Neural cell (in vitro differentiated cells): ENCODE measurements around the gene PNCK. TPM values are rescaled to one million over a fixed set of nuclear protein-coding genes. Genes with fewer than 3 reads are reported as not detected.

Experiments
- H2AFZ ChIP-seq: fragments of 200-600, 300-800 bp; sonication (generic), shearing (Covaris generic); 2 replicates; pipeline ENCODE4 v1.6.0; 2014; ENCODE audit warnings: low read depth, mild to moderate bottlenecking, antibody characterized with exemption, low read length, moderate library complexity
- H3F3A ChIP-seq: fragments of 200-600 bp; shearing (Covaris generic); 2 replicates; pipeline ENCODE4 v1.6.1; 2016; ENCODE audit warnings: mild to moderate bottlenecking, moderate library complexity, mixed read lengths, antibody characterized with exemption, low read length; ENCODE audit not compliant: insufficient read depth, poor library complexity, severe bottlenecking
- H3K27ac ChIP-seq: fragments of 200-600, 300-800 bp; sonication (generic), shearing (Covaris generic); 2 replicates; pipeline ENCODE4 v1.5.1; 2014; ENCODE audit warnings: mild to moderate bottlenecking, low read length, moderate library complexity
- H3K27me3 ChIP-seq: fragments of 300-800, 200-600 bp; sonication (generic), shearing (Covaris generic); 2 replicates; pipeline ENCODE4 v1.6.0; 2014; ENCODE audit warnings: mild to moderate bottlenecking, low read depth, low read length, moderate library complexity; ENCODE audit not compliant: insufficient read depth
- H3K36me3 ChIP-seq: fragments of 300-800, 200-600 bp; sonication (generic), shearing (Covaris generic); 2 replicates; pipeline ENCODE4 v1.5.1; 2014; ENCODE audit warnings: mild to moderate bottlenecking, antibody characterized with exemption, low read length, moderate library complexity; ENCODE audit not compliant: insufficient read depth
- H3K4me2 ChIP-seq: fragments of 300-800, 200-600 bp; sonication (generic), shearing (Covaris generic); 2 replicates; pipeline ENCODE4 v1.6.0; 2014; ENCODE audit warnings: mild to moderate bottlenecking, low read length
- H3K4me3 ChIP-seq: fragments of 300-800, 200-600 bp; sonication (generic), shearing (Covaris generic); 2 replicates; pipeline ENCODE4 v1.5.1; 2014; ENCODE audit warnings: mild to moderate bottlenecking, low read length, moderate library complexity
- H3K79me2 ChIP-seq: fragments of 200-600 bp; shearing (Covaris generic); replicated peaks from 2 replicates; pipeline ENCODE4 v1.6.0; 2014; ENCODE audit warnings: mild to moderate bottlenecking, low read length, moderate library complexity; ENCODE audit not compliant: insufficient read depth
- H3K9ac ChIP-seq: fragments of 300-800, 200-600 bp; sonication (generic), shearing (Covaris generic); 2 replicates; pipeline ENCODE4 v1.6.1; 2016; ENCODE audit warnings: mild to moderate bottlenecking, low read length, mixed read lengths
- H3K9me2 ChIP-seq: fragments of 200-600 bp; shearing (Covaris generic); 2 replicates; pipeline ENCODE4 v1.6.1; 2016; ENCODE audit warnings: mild to moderate bottlenecking, low read length, mixed read lengths; ENCODE audit not compliant: insufficient read depth
- H3K9me3 ChIP-seq: fragments of 200-600, 300-800 bp; sonication (generic), shearing (Covaris generic); 2 replicates; pipeline ENCODE4 v1.6.1; 2016; ENCODE audit warnings: mild to moderate bottlenecking, mixed run types, low read length, moderate library complexity, mixed read lengths
- H4K20me1 ChIP-seq: fragments of 200-600 bp; shearing (Covaris generic); 2 replicates; pipeline ENCODE4 v1.6.1; 2016; ENCODE audit warnings: mild to moderate bottlenecking, mixed run types; ENCODE audit not compliant: insufficient read depth
- CTCF ChIP-seq: fragments of 450-650 bp; IDR thresholded peaks from 2 replicates; pipeline ENCODE4 v1.5.1; 2014; ENCODE audit warnings: antibody characterized with exemption, mild to moderate bottlenecking, moderate library complexity; ENCODE audit not compliant: poor library complexity, severe bottlenecking
- EP300 ChIP-seq: fragments of 450-650 bp; conservative IDR thresholded peaks from 2 replicates; pipeline ENCODE4 v1.6.1; 2014; ENCODE audit warnings: antibody characterized with exemption, mild to moderate bottlenecking, moderate library complexity; ENCODE audit not compliant: poor library complexity, severe bottlenecking
- EZH2 ChIP-seq: fragments of 200-600, 300-800 bp; shearing (Covaris generic), sonication (generic); IDR thresholded peaks from 2 replicates; pipeline ENCODE4 v1.6.1; 2014; ENCODE audit warnings: antibody characterized with exemption, low read length, borderline replicate concordance, mild to moderate bottlenecking; ENCODE audit not compliant: insufficient read depth, poor library complexity, severe bottlenecking
- MXI1 ChIP-seq: fragments of 450-650 bp; conservative IDR thresholded peaks from 2 replicates; pipeline ENCODE4 v1.6.1; 2014; ENCODE audit warnings: antibody characterized with exemption, mild to moderate bottlenecking; ENCODE audit not compliant: poor library complexity, severe bottlenecking
- POLR2AphosphoS5 ChIP-seq: IDR thresholded peaks from 2 replicates; pipeline ENCODE4 v1.6.1; 2012
- RAD21 ChIP-seq: fragments of 450-650 bp; conservative IDR thresholded peaks from 2 replicates; pipeline ENCODE4 v1.6.1; 2014; ENCODE audit warnings: antibody characterized with exemption, mild to moderate bottlenecking, moderate library complexity
- REST ChIP-seq: IDR thresholded peaks from 2 replicates; pipeline ENCODE4 v1.6.1; 2012; ENCODE audit warnings: borderline replicate concordance
- SMC3 ChIP-seq: fragments of 450-650 bp; conservative IDR thresholded peaks from 2 replicates; pipeline ENCODE4 v1.6.1; 2014; ENCODE audit warnings: antibody characterized with exemption, mild to moderate bottlenecking, moderate library complexity; ENCODE audit not compliant: poor library complexity
- TAF1 ChIP-seq: IDR thresholded peaks from 2 replicates; pipeline ENCODE4 v1.6.1; 2012; ENCODE audit warnings: low read depth
- polyA plus RNA-seq: library from polyadenylated mRNA; depleted of rRNA; stranded (reverse); fragments of >200 nt; gene quantifications from 2 replicates; pipeline ENCODE4 v1.2.3, GENCODE V29; 2014

The PNCK gene
- polyA plus RNA-seq, 1 donor from 2014 or later: 9.5 TPM

GRCh38 chrX:153628665-153629064, 44.9 kb downstream of the PNCK start:
- Histone ChIP-seq H3K27me3 (no peaks in the 10 kb centered on the region), H3K9ac (no peak overlapping the region), H3K4me3 (no peak overlapping the region), H3K36me3 (no peaks in the 10 kb centered on the region), H3K9me2 (no peaks in the 10 kb centered on the region), H3K79me2 (no peaks in the 10 kb centered on the region), H4K20me1 (no peaks in the 10 kb centered on the region), H3K27ac (no peak overlapping the region), H3K4me2 (no peak overlapping the region), H2AFZ (no peak overlapping the region), H3F3A (no peaks in the 10 kb centered on the region), H3K9me3 (no peaks in the 10 kb centered on the region)
- TF ChIP-seq POLR2AphosphoS5 (no peak), EP300 (no peak), TAF1 (no peak)

GRCh38 chrX:153628129-153628528, 45.5 kb downstream of the PNCK start:
- Histone ChIP-seq H3K4me2 (no peak overlapping the region), H3K9ac (no peak overlapping the region), H3K9me3 (no peaks in the 10 kb centered on the region), H3K4me3 (no peak overlapping the region), H4K20me1 (no peaks in the 10 kb centered on the region), H2AFZ (no peak overlapping the region), H3K36me3 (no peaks in the 10 kb centered on the region), H3K79me2 (no peaks in the 10 kb centered on the region), H3K27me3 (no peaks in the 10 kb centered on the region), H3K9me2 (no peaks in the 10 kb centered on the region), H3F3A (no peaks in the 10 kb centered on the region), H3K27ac (no peak overlapping the region)
- TF ChIP-seq EZH2 (no peak), TAF1 (no peak), MXI1 (no peak), POLR2AphosphoS5 (no peak), SMC3 (no peak), RAD21 (no peak), EP300 (no peak), REST (no peak), CTCF (no peak)

- H3K27ac ChIP-seq: no peak overlapping the region
- no peak overlapping the region for H3K4me2 ChIP-seq
- H3K36me3 ChIP-seq: no peaks in the 10 kb centered on the region
- no peaks in the 10 kb centered on the region for H3K9me2 ChIP-seq
- H2AFZ ChIP-seq: no peak overlapping the region
- no peaks in the 10 kb centered on the region for H4K20me1 ChIP-seq
- no peaks in the 10 kb centered on the region for H3K9me3 ChIP-seq
- H3K79me2 ChIP-seq: no peaks in the 10 kb centered on the region
- no peak overlapping the region for H3K9ac ChIP-seq
- TF ChIP-seq RAD21 (no peak), REST (no peak), EZH2 (no peak), EP300 (no peak), MXI1 (no peak), POLR2AphosphoS5 (no peak), TAF1 (no peak), CTCF (no peak), SMC3 (no peak)
- H3F3A ChIP-seq: no peaks in the 10 kb centered on the region
- no peaks in the 10 kb centered on the region for H3K27me3 ChIP-seq
- H3K4me3 ChIP-seq: no peak overlapping the region
These were observed 45.9 kb downstream of the PNCK start for GRCh38 chrX:153627675-153628111.
